ENCODE measurements around the gene RUSF1. TPM values are rescaled to one million over a fixed set of nuclear protein-coding genes. Genes with fewer than 3 reads are reported as not detected.

RUSF1 gene
- total and polyA plus RNA-seq, 9 of the 15 experiments (the other 6 are each of a cell fraction or from before 2014, with no cell fraction given), result 0.80 to 52.8 (median 27.6) TPM

GRCh38 chr16:31507929-31508705 lies at the start of gene RUSF1 (continued):
- peak; percentile 69; the same call in 1 of the 2 replicates for TF ChIP-seq THAP12 (CRISPR knock-in tag; IDR thresholded peaks at IDR 0.05)
- no peak for TF ChIP-seq SREBF1 (IDR thresholded peaks at IDR 0.05; ENCODE audit: borderline replicate concordance, low read depth, low read length)
- TF ChIP-seq NR2F6 (CRISPR knock-in tag; IDR thresholded peaks at IDR 0.05), result no peak
- TF ChIP-seq, protein P1, sequence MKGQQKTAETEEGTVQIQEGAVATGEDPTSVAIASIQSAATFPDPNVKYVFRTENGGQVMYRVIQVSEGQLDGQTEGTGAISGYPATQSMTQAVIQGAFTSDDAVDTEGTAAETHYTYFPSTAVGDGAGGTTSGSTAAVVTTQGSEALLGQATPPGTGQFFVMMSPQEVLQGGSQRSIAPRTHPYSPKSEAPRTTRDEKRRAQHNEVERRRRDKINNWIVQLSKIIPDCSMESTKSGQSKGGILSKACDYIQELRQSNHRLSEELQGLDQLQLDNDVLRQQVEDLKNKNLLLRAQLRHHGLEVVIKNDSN (CRISPR knock-in tag; IDR thresholded peaks at IDR 0.05), result no peak
- TF ChIP-seq SETDB1 (IDR thresholded peaks at IDR 0.05; ENCODE audit: low read length), result no peak
- peak; percentile 91 for TF ChIP-seq KAT7 (CRISPR knock-in tag; IDR thresholded peaks at IDR 0.05; ENCODE audit: borderline replicate concordance)
- TF ChIP-seq ELF2 (CRISPR knock-in tag; IDR thresholded peaks at IDR 0.05), result peak; percentile 88
- TF ChIP-seq NR2C1 (IDR thresholded peaks at IDR 0.05), result no peak
- TF ChIP-seq NR2C1 (tag; IDR thresholded peaks at IDR 0.05), result no peak
- TF ChIP-seq FOXO4 (CRISPR knock-in tag; IDR thresholded peaks at IDR 0.05), result no peak
- peak; percentile 83 for TF ChIP-seq FIP1L1 (IDR thresholded peaks at IDR 0.05; ENCODE audit: low read depth, low read length, poor library complexity, severe bottlenecking)
- TF ChIP-seq XRCC4 (IDR thresholded peaks at IDR 0.05; ENCODE audit: extremely low read depth, insufficient read depth, insufficient read length), result no peak
- TF ChIP-seq TRIM24 (IDR thresholded peaks at IDR 0.05), result 0 out of 4 replicates have a peak, but pooled peaks of 1 of the 2 experiments have one; percentile 34
- TF ChIP-seq ILK (tag; IDR thresholded peaks at IDR 0.05; ENCODE audit: borderline replicate concordance, low read depth), result no peak
- TF ChIP-seq E2F6 (IDR thresholded peaks at IDR 0.05; ENCODE audit: borderline replicate concordance in 1 of 2, extremely low read depth in 1 of 2, insufficient read depth in 1 of 2, insufficient read length in 1 of 2, low read depth in 1 of 2, low read length in 1 of 2, poor library complexity in 1 of 2, severe bottlenecking in 1 of 2), result peak; percentile 53 to 74
- no peak for TF ChIP-seq NFATC3 (IDR thresholded peaks at IDR 0.05)
- no peak for TF ChIP-seq PKNOX1 (IDR thresholded peaks at IDR 0.05)
- peak; percentile 81 for TF ChIP-seq RBM22 (IDR thresholded peaks at IDR 0.05; ENCODE audit: low read depth, low read length, poor library complexity, severe bottlenecking)
- TF ChIP-seq CC2D1A (IDR thresholded peaks at IDR 0.05), result no peak
- no peak for TF ChIP-seq CHCHD3 (CRISPR knock-in tag; IDR thresholded peaks at IDR 0.05)
- TF ChIP-seq TAL1 (IDR thresholded peaks at IDR 0.05), result no peak
- peak; percentile 47 for TF ChIP-seq SP1 (CRISPR knock-in tag; IDR thresholded peaks at IDR 0.05)

Measured in K562 (cell line).